HG03457 (cell line): Measurements from ENCODE around the gene KHNYN.
"Not testable (repeated sequence)": the region's sequence is repeated elsewhere in the genome, so short reads cannot be mapped to it uniquely, and the experiment has no call there.

Source experiments
- ATAC-seq: cut with Tn5 transposase; IDR thresholded peaks from one replicate; pipeline ENCODE4 v1.9.1; 2021; ENCODE audit warnings: moderate number of reproducible peaks; ENCODE audit not compliant: unreplicated experiment

KHNYN gene

GRCh38 chr14:24465805-24466204, 36.1 kb downstream of the KHNYN start:
- no peak for ATAC-seq

GRCh38 chr14:24470450-24470849, 40.7 kb downstream of the KHNYN start:
- ATAC-seq: not testable (repeated sequence)

- ATAC-seq: no peak
Measured at GRCh38 chr14:24473211-24473610, 43.5 kb downstream of the KHNYN start.

- no peak for ATAC-seq
Measured at GRCh38 chr14:24475261-24475660, 45.5 kb downstream of the KHNYN start.

- ATAC-seq: not testable (repeated sequence)
Measured at GRCh38 chr14:24479999-24480398, 50.2 kb downstream of the KHNYN start.

- ATAC-seq: no peak
Measured at GRCh38 chr14:24481622-24482324, 52.0 kb downstream of the KHNYN start.

- not testable (repeated sequence) for ATAC-seq
Measured at GRCh38 chr14:24482699-24483303, 53.0 kb downstream of the KHNYN start.

- no peak for ATAC-seq
Measured at GRCh38 chr14:24483604-24484252, 54.0 kb downstream of the KHNYN start.
